Measurements from ENCODE around the gene EPHX1.

GRCh38 chr1:225860107-225860506, 50.2 kb downstream of the EPHX1 start:
- TF ChIP-seq SUZ12 (IDR thresholded peaks at IDR 0.05; ENCODE audit: extremely low read depth, insufficient read depth, insufficient read length) (no peak), YY1 (IDR thresholded peaks at IDR 0.05; ENCODE audit: insufficient read depth, insufficient read length) (no peak), ZNF274 (IDR thresholded peaks at IDR 0.05; ENCODE audit: low read depth, low read length) (no peak)

Data from NT2/D1 (cell line).